Astrocyte (in vitro differentiated cells and primary cell): ENCODE results near the gene SCP2D1. TPM values are rescaled to one million over a fixed set of nuclear protein-coding genes. Genes with fewer than 3 reads are reported as not detected.

Experiments
- DNase-seq: peaks from one replicate; pipeline ENCODE4 v3.0.0-alpha.2; 2010; ENCODE audit warnings: low read depth
- FAIRE-seq: peaks from 2 replicates; lab custom pipeline; 2011; peaks lifted over from hg19 to GRCh38; lab: Jason Lieb, UNC
- H2AFZ ChIP-seq: 2 replicates; pipeline ENCODE4 v1.6.0; 2012; ENCODE audit warnings: low read depth, low read length, inconsistent platforms
- H3K27ac ChIP-seq: 2 replicates; pipeline ENCODE4 v1.5.1; 2011; ENCODE audit warnings: low read depth, low read length, inconsistent platforms
- H3K27me3 ChIP-seq: 2 replicates; pipeline ENCODE4 v1.6.0; 2011; ENCODE audit warnings: low read length, inconsistent platforms; ENCODE audit not compliant: insufficient read depth
- H3K36me3 ChIP-seq: 2 replicates; pipeline ENCODE4 v1.5.1; 2011; ENCODE audit warnings: low read length, inconsistent platforms; ENCODE audit not compliant: insufficient read depth
- H3K4me1 ChIP-seq: 2 replicates; pipeline ENCODE4 v1.5.1; 2011; ENCODE audit warnings: low read length, inconsistent platforms; ENCODE audit not compliant: insufficient read depth
- H3K4me2 ChIP-seq: 2 replicates; pipeline ENCODE4 v1.6.0; 2012; ENCODE audit warnings: low read length, inconsistent platforms
- H3K4me3 ChIP-seq: 2 replicates; pipeline ENCODE4 v1.5.1; 2011; ENCODE audit warnings: low read depth, mild to moderate bottlenecking, low read length, inconsistent platforms; ENCODE audit not compliant: insufficient read depth
- H3K79me2 ChIP-seq: 2 replicates; pipeline ENCODE4 v1.6.0; 2012; ENCODE audit warnings: mild to moderate bottlenecking, low read length, inconsistent platforms; ENCODE audit not compliant: insufficient read depth
- H3K9ac ChIP-seq: 2 replicates; pipeline ENCODE4 v1.6.0; 2012; ENCODE audit warnings: mild to moderate bottlenecking, low read length, inconsistent platforms
- H3K9me3 ChIP-seq: 2 replicates; pipeline ENCODE4 v1.5.1; 2012; ENCODE audit warnings: low read depth, mild to moderate bottlenecking, low read length, inconsistent platforms; ENCODE audit not compliant: insufficient read depth
- H4K20me1 ChIP-seq: 2 replicates; pipeline ENCODE4 v1.6.0; 2012; ENCODE audit warnings: low read length, inconsistent platforms; ENCODE audit not compliant: insufficient read depth
- H3K27ac Mint-ChIP-seq: one replicate; pipeline ENCODE4 v1.8.0; 2021; ENCODE audit warnings: mild to moderate bottlenecking, mixed read lengths; ENCODE audit not compliant: unreplicated experiment
- H3K27me3 Mint-ChIP-seq: one replicate; pipeline ENCODE4 v1.8.0; 2021; ENCODE audit warnings: low read depth, mixed read lengths; ENCODE audit not compliant: unreplicated experiment
- H3K36me3 Mint-ChIP-seq: one replicate; pipeline ENCODE4 v1.8.0; 2021; ENCODE audit warnings: low read depth, mixed read lengths; ENCODE audit not compliant: unreplicated experiment
- H3K4me1 Mint-ChIP-seq: one replicate; pipeline ENCODE4 v1.8.0; 2021; ENCODE audit warnings: low read depth, mixed read lengths; ENCODE audit not compliant: unreplicated experiment
- H3K4me3 Mint-ChIP-seq: one replicate; pipeline ENCODE4 v1.8.0; 2021; ENCODE audit warnings: mild to moderate bottlenecking, moderate library complexity, mixed read lengths; ENCODE audit not compliant: unreplicated experiment
- H3K9me3 Mint-ChIP-seq: one replicate; pipeline ENCODE4 v1.8.0; 2021; ENCODE audit warnings: mild to moderate bottlenecking, mixed read lengths; ENCODE audit not compliant: unreplicated experiment
- EZH2 ChIP-seq: IDR thresholded peaks from 2 replicates; pipeline ENCODE4 v1.6.1; 2012; ENCODE audit warnings: mild to moderate bottlenecking, low read length, inconsistent platforms; ENCODE audit not compliant: insufficient read depth
- total RNA-seq: library from RNA; stranded (reverse); gene quantifications from 2 replicates; pipeline ENCODE4 v1.2.1, GENCODE V29; 2021
- TF ChIP-seq, protein P1 (sequence below): IDR thresholded peaks from 2 replicates; pipeline ENCODE4 v1.5.1; 2011; ENCODE audit warnings: low read depth, mild to moderate bottlenecking, inconsistent platforms, low read length, moderate library complexity; ENCODE audit not compliant: insufficient read depth

SCP2D1 gene
- total RNA-seq, 1 donor from 2014 or later = not detected

DNA sequence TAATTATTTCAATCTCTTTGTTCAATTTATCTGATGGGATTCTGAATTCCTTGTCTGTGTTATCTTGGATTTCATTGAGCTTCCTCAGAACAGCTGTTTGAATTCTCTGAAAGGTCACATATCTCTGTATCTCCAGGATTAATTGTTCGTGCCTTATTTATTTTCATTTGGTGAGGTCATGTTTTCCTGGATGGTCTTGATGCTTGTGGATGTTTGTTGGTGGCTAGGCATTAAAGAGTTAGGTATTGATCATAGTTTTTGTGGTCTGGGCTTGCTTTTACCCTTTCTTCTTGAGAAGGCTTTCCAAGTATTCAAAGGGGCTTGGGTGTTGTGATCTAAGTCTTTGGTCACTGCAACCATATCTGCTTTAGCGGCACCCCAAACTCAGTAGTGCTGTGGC lies 39.4 kb upstream of the SCP2D1 start:
- no peak for TF ChIP-seq EZH2
- TF ChIP-seq, protein P1, sequence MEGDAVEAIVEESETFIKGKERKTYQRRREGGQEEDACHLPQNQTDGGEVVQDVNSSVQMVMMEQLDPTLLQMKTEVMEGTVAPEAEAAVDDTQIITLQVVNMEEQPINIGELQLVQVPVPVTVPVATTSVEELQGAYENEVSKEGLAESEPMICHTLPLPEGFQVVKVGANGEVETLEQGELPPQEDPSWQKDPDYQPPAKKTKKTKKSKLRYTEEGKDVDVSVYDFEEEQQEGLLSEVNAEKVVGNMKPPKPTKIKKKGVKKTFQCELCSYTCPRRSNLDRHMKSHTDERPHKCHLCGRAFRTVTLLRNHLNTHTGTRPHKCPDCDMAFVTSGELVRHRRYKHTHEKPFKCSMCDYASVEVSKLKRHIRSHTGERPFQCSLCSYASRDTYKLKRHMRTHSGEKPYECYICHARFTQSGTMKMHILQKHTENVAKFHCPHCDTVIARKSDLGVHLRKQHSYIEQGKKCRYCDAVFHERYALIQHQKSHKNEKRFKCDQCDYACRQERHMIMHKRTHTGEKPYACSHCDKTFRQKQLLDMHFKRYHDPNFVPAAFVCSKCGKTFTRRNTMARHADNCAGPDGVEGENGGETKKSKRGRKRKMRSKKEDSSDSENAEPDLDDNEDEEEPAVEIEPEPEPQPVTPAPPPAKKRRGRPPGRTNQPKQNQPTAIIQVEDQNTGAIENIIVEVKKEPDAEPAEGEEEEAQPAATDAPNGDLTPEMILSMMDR = no peak
- no peak overlapping the region for H3K9ac ChIP-seq
- no peaks in the 10 kb centered on the region for H3K9me3 Mint-ChIP-seq
- H3K79me2 ChIP-seq = no peaks in the 10 kb centered on the region
- H4K20me1 ChIP-seq = no peaks in the 10 kb centered on the region
- H3K27ac ChIP-seq = no peak overlapping the region
- DNase-seq (no peak), FAIRE-seq (no peak)
- H3K4me1 ChIP-seq = no peaks in the 10 kb centered on the region
- H3K27me3 ChIP-seq = no peaks in the 10 kb centered on the region
- H3K4me2 ChIP-seq = no peak overlapping the region
- no peaks in the 10 kb centered on the region for H3K4me1 Mint-ChIP-seq
- no peak overlapping the region for H3K4me3 Mint-ChIP-seq
- no peaks in the 10 kb centered on the region for H3K27me3 Mint-ChIP-seq
- no peaks in the 10 kb centered on the region for H3K36me3 ChIP-seq
- H2AFZ ChIP-seq = no peak overlapping the region
- no peaks in the 10 kb centered on the region for H3K36me3 Mint-ChIP-seq
- H3K4me3 ChIP-seq = no peak overlapping the region
- H3K27ac Mint-ChIP-seq = no peak overlapping the region
- H3K9me3 ChIP-seq = no peaks in the 10 kb centered on the region

DNA sequence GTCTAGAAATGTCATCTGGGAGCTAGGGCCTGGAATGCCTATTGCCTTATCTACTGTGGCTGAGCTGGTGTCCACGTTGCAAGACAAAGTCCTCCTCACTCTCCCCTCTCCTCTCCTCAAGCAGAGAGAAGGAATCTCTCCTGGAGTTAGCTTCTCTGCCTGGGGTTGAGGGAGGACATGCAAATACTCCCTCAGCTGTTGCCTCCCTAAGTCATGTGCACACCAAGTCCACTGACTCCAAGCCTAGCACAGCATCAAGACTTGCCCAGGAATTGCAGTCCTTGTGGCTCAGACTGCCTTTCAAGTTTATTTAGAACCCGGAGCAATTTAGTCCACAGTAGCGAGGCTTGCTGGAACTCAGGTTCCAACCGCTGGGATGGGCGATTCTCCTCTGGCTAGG lies 38.0 kb upstream of the SCP2D1 start:
- H3K27me3 Mint-ChIP-seq = no peaks in the 10 kb centered on the region
- H3K27ac Mint-ChIP-seq = no peak overlapping the region
- H4K20me1 ChIP-seq = no peaks in the 10 kb centered on the region
- DNase-seq (no peak), FAIRE-seq (no peak)
- H3K36me3 ChIP-seq = no peaks in the 10 kb centered on the region
- H2AFZ ChIP-seq = no peak overlapping the region
- TF ChIP-seq, protein P1 = no peak
- no peak for TF ChIP-seq EZH2
- no peaks in the 10 kb centered on the region for H3K4me1 ChIP-seq
- H3K36me3 Mint-ChIP-seq = no peaks in the 10 kb centered on the region
- no peak overlapping the region for H3K9ac ChIP-seq
- H3K79me2 ChIP-seq = no peaks in the 10 kb centered on the region
- no peak overlapping the region for H3K27ac ChIP-seq
- H3K4me3 ChIP-seq = no peak overlapping the region
- H3K27me3 ChIP-seq = no peaks in the 10 kb centered on the region
- H3K9me3 Mint-ChIP-seq = no peaks in the 10 kb centered on the region
- H3K9me3 ChIP-seq = no peaks in the 10 kb centered on the region
- H3K4me1 Mint-ChIP-seq = no peaks in the 10 kb centered on the region
- H3K4me2 ChIP-seq = no peak overlapping the region
- H3K4me3 Mint-ChIP-seq = no peak overlapping the region

DNA sequence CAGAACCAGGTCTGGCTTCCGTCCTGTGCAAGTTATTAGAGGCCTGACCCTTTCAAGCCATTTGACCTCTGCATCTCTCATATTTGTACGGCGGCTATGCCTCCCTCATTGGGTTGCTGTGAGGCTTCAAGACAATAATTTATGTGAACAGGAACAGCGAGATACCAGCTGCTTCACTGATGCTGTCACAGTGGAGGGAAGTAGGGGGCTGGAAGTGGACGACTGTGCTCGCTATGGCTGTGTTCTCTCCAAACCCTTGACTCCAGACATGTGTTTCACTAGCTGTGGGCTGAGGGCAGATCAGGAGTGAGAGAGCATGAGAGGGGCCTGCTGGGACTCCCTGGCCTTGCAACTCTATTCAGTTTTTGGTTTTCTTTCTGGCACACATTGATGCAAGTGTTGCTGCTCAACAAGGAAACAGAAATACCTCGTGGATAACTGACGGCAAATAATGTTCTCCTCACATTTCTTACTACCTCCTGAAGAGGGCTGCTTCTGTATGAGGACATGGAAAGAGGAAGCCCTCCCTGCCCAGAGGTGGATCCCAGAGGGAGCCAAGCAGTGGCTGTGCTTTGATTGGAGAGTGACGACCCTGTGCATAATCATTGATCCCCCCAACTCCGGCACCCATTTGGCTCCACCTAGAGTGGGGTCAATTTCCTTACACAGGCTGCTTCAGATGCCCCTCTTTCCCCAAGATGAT lies 34.7 kb upstream of the SCP2D1 start:
- no peaks in the 10 kb centered on the region for H3K4me1 Mint-ChIP-seq
- no peak for FAIRE-seq
- no peaks in the 10 kb centered on the region for H3K36me3 Mint-ChIP-seq
- no peaks in the 10 kb centered on the region for H3K27me3 Mint-ChIP-seq
- H3K4me1 ChIP-seq = no peaks in the 10 kb centered on the region
- H3K9me3 ChIP-seq = no peaks in the 10 kb centered on the region
- TF ChIP-seq, protein P1 = no peak
- TF ChIP-seq EZH2 = no peak
- H3K79me2 ChIP-seq = no peaks in the 10 kb centered on the region
- no peak overlapping the region for H3K27ac ChIP-seq
- no peaks in the 10 kb centered on the region for H4K20me1 ChIP-seq
- no peak overlapping the region for H3K4me3 ChIP-seq
- H3K27me3 ChIP-seq = no peaks in the 10 kb centered on the region
- H3K4me2 ChIP-seq = no peak overlapping the region
- peaks cover 2% of the 10 kb centered on the region for H3K9me3 Mint-ChIP-seq
- no peaks in the 10 kb centered on the region for H3K36me3 ChIP-seq
- H3K4me3 Mint-ChIP-seq = no peak overlapping the region
- no peak overlapping the region for H3K9ac ChIP-seq
- no peak overlapping the region for H2AFZ ChIP-seq
- DNase-seq = no peak
- H3K27ac Mint-ChIP-seq = no peak overlapping the region
